ENCODE measurements around the gene LRIG2.

GRCh38 chr1:113090051-113090450, 17.1 kb downstream of the LRIG2 start:
- TF ChIP-seq CTCF (IDR thresholded peaks at IDR 0.05) (no peak), CHD2 (IDR thresholded peaks at IDR 0.05; ENCODE audit: low read length, partially characterized antibody) (no peak), EP300 (IDR thresholded peaks at IDR 0.05; ENCODE audit: borderline replicate concordance in 1 of 2, low read depth in 1 of 2, low read length in 1 of 2) (no peak), SMC3 (IDR thresholded peaks at IDR 0.05; ENCODE audit: low read depth, low read length) (no peak), EZH2phosphoT487 (IDR thresholded peaks at IDR 0.05; ENCODE audit: borderline replicate concordance, low read depth) (no peak), TAF1 (IDR thresholded peaks at IDR 0.05; ENCODE audit: borderline replicate concordance, low read depth, low read length) (no peak), ZBTB33 (IDR thresholded peaks at IDR 0.05; ENCODE audit: borderline replicate concordance, low read depth) (no peak), YY1 (IDR thresholded peaks at IDR 0.05; ENCODE audit: low read depth) (no peak), REST (IDR thresholded peaks at IDR 0.05; ENCODE audit: low read depth, low read length) (no peak), GATA2 (CRISPR knock-in tag; IDR thresholded peaks at IDR 0.05) (no peak), JUND (IDR thresholded peaks at IDR 0.05) (no peak), USF2 (IDR thresholded peaks at IDR 0.05; ENCODE audit: borderline replicate concordance, low read depth, low read length) (no peak)

All from SK-N-SH (cell line).